ENCODE results near the gene PREX1. TPM values are rescaled to one million over a fixed set of nuclear protein-coding genes. Genes with fewer than 3 reads are reported as not detected.

The PREX1 gene
- total RNA-seq, 1 donor from 2014 or later, result 17.7 TPM

- DNase-seq (ENCODE audit: extremely low spot score in 2 of 2), result no peak
These were observed 4.6 kb upstream of the PREX1 start for GRCh38 chr20:48832405-48832730.

GRCh38 chr20:48831718-48832404, 4.1 kb upstream of the PREX1 start:
- Histone ChIP-seq H3K36me3 (no peaks in the 10 kb centered on the region), H3K9me3 (no peaks in the 10 kb centered on the region), H3K4me1 (peaks cover 22% of the 10 kb centered on the region), H3K4me3 (no peak overlapping the region), H3K27ac (peak overlapping the region; percentile 27), H3K27me3 (no peaks in the 10 kb centered on the region)
- TF ChIP-seq POLR2A (IDR thresholded peaks at IDR 0.05) (no peak), CTCF (IDR thresholded peaks at IDR 0.05) (no peak), POLR2AphosphoS5 (IDR thresholded peaks at IDR 0.05; ENCODE audit: insufficient read depth in 1 of 2, low read depth in 1 of 2) (no peak)
- DNase-seq (ENCODE audit: extremely low spot score in 2 of 2), result no peak
- intact Hi-C loops (cut with DNase I), result no loop called here

More at GRCh38 chr20:48832405-48832730, 4.6 kb upstream of the PREX1 start:
- Histone ChIP-seq H3K4me1 (peaks cover 22% of the 10 kb centered on the region), H3K27me3 (no peaks in the 10 kb centered on the region), H3K4me3 (no peak overlapping the region), H3K9me3 (no peaks in the 10 kb centered on the region), H3K36me3 (no peaks in the 10 kb centered on the region), H3K27ac (no peak overlapping the region)
- TF ChIP-seq CTCF (IDR thresholded peaks at IDR 0.05), result no peak
- TF ChIP-seq POLR2AphosphoS5 (IDR thresholded peaks at IDR 0.05; ENCODE audit: insufficient read depth in 1 of 2, low read depth in 1 of 2), result no peak
- TF ChIP-seq POLR2A (IDR thresholded peaks at IDR 0.05), result no peak
- intact Hi-C loops (cut with DNase I), result no loop called here

GRCh38 chr20:48830826-48831318, 3.1 kb upstream of the PREX1 start:
- DNase-seq (ENCODE audit: extremely low spot score in 2 of 2), result no peak
- H3K4me3 ChIP-seq, result no peak overlapping the region
- no peaks in the 10 kb centered on the region for H3K9me3 ChIP-seq
- H3K27ac ChIP-seq, result no peak overlapping the region
- intact Hi-C loops (cut with DNase I), result no loop called here
- H3K4me1 ChIP-seq, result peaks cover 24% of the 10 kb centered on the region
- no peak for TF ChIP-seq CTCF (IDR thresholded peaks at IDR 0.05)
- no peaks in the 10 kb centered on the region for H3K27me3 ChIP-seq
- no peaks in the 10 kb centered on the region for H3K36me3 ChIP-seq

GRCh38 chr20:48829940-48830339, 2.1 kb upstream of the PREX1 start:
- peaks cover 34% of the 10 kb centered on the region for H3K4me1 ChIP-seq
- no peaks in the 10 kb centered on the region for H3K36me3 ChIP-seq
- TF ChIP-seq CTCF (IDR thresholded peaks at IDR 0.05), result no peak
- no peak for TF ChIP-seq POLR2A (IDR thresholded peaks at IDR 0.05)
- no peak for TF ChIP-seq POLR2AphosphoS5 (IDR thresholded peaks at IDR 0.05; ENCODE audit: insufficient read depth in 1 of 2, low read depth in 1 of 2)
- H3K4me3 ChIP-seq, result no peak overlapping the region
- no peaks in the 10 kb centered on the region for H3K27me3 ChIP-seq
- intact Hi-C loops (cut with DNase I), result no loop called here
- no peak overlapping the region for H3K27ac ChIP-seq
- no peaks in the 10 kb centered on the region for H3K9me3 ChIP-seq
- no peak for DNase-seq (ENCODE audit: extremely low spot score in 2 of 2)

GRCh38 chr20:48828734-48829460, 1.1 kb upstream of the PREX1 start:
- no peaks in the 10 kb centered on the region for H3K27me3 ChIP-seq
- no peaks in the 10 kb centered on the region for H3K9me3 ChIP-seq
- H3K4me3 ChIP-seq, result peak overlapping the region; percentile 47 to 58
- no peak for DNase-seq (ENCODE audit: extremely low spot score in 2 of 2)
- intact Hi-C loops (cut with DNase I), result no loop called here
- H3K36me3 ChIP-seq, result no peaks in the 10 kb centered on the region
- TF ChIP-seq POLR2AphosphoS5 (IDR thresholded peaks at IDR 0.05; ENCODE audit: insufficient read depth in 1 of 2, low read depth in 1 of 2), result no peak
- no peak for TF ChIP-seq POLR2A (IDR thresholded peaks at IDR 0.05)
- no peak for TF ChIP-seq CTCF (IDR thresholded peaks at IDR 0.05)
- peak overlapping the region; percentile 62 for H3K27ac ChIP-seq
- peaks cover 37% of the 10 kb centered on the region for H3K4me1 ChIP-seq

All from vagina (tissue), 2 donors.